GM23338 (cell line): Measurements from ENCODE around the gene TSPAN3.

Experiments used
- CREB1 ChIP-seq: fragments of 250-450 bp; sonication (Bioruptor Pico); IDR thresholded peaks from 2 replicates; pipeline ENCODE4 v1.5.0; 2020; ENCODE audit warnings: low read depth, mild to moderate bottlenecking, moderate library complexity
- EZH2 ChIP-seq: fragments of 200-600 bp; sonication (generic); IDR thresholded peaks from one replicate; pipeline ENCODE4 v1.8.0; 2017; ENCODE audit warnings: antibody characterized with exemption, mild to moderate bottlenecking, low read depth; ENCODE audit not compliant: unreplicated experiment
- EZH2phosphoT487 ChIP-seq: fragments of 200-600 bp; sonication (generic); IDR thresholded peaks from one replicate; pipeline ENCODE4 v1.8.1; 2018; ENCODE audit warnings: antibody characterized with exemption; ENCODE audit not compliant: unreplicated experiment
- JUNB ChIP-seq: IDR thresholded peaks from one replicate; pipeline ENCODE4 v1.6.1; 2016; ENCODE audit warnings: antibody characterized with exemption; ENCODE audit not compliant: unreplicated experiment
- NANOG ChIP-seq: IDR thresholded peaks from 2 replicates; pipeline ENCODE4 v1.6.1; 2016; ENCODE audit warnings: antibody characterized with exemption, borderline replicate concordance
- POLR2AphosphoS5 ChIP-seq: IDR thresholded peaks from 2 replicates; pipeline ENCODE4 v1.6.1; 2016; ENCODE audit warnings: antibody characterized with exemption, low read depth
- STAT1 ChIP-seq: IDR thresholded peaks from one replicate; pipeline ENCODE4 v1.6.1; 2016; ENCODE audit warnings: antibody characterized with exemption; ENCODE audit not compliant: unreplicated experiment
- ZNF114 ChIP-seq: fragments of 250-450 bp; sonication (Bioruptor Pico); IDR thresholded peaks from 2 replicates; pipeline ENCODE4 v1.5.0; 2020; ENCODE audit warnings: mild to moderate bottlenecking, moderate library complexity
- ZNF331 ChIP-seq: fragments of 250-450 bp; sonication (Bioruptor Pico); IDR thresholded peaks from 2 replicates; pipeline ENCODE4 v1.5.0; 2020; ENCODE audit warnings: low read depth, mild to moderate bottlenecking, moderate library complexity
- TF ChIP-seq, protein P1 (sequence below), 2 experiments: fragments of 200-600 bp in 1 of 2; sonication (generic) in 1 of 2; conservative IDR thresholded peaks; 2 replicates each; pipeline versions ENCODE4 v1.5.1 to v1.6.1; 2016 to 2017; ENCODE audit warnings: antibody characterized with exemption in 2 of 2, low read depth in 2 of 2, mild to moderate bottlenecking in 2 of 2, moderate library complexity in 1 of 2
- TF ChIP-seq, protein P2 (sequence below): IDR thresholded peaks from one replicate; pipeline ENCODE4 v1.6.1; 2018; ENCODE audit warnings: antibody characterized with exemption; ENCODE audit not compliant: unreplicated experiment
- TF ChIP-seq, protein P3 (sequence below): IDR thresholded peaks from 2 replicates; pipeline ENCODE4 v1.6.1; 2016; ENCODE audit warnings: antibody characterized with exemption
- TF ChIP-seq, protein P4 (sequence below): fragments of 250-450 bp; sonication (Bioruptor Pico); IDR thresholded peaks from 2 replicates; pipeline ENCODE4 v1.5.0; 2020; ENCODE audit warnings: mild to moderate bottlenecking, moderate library complexity

DNA sequence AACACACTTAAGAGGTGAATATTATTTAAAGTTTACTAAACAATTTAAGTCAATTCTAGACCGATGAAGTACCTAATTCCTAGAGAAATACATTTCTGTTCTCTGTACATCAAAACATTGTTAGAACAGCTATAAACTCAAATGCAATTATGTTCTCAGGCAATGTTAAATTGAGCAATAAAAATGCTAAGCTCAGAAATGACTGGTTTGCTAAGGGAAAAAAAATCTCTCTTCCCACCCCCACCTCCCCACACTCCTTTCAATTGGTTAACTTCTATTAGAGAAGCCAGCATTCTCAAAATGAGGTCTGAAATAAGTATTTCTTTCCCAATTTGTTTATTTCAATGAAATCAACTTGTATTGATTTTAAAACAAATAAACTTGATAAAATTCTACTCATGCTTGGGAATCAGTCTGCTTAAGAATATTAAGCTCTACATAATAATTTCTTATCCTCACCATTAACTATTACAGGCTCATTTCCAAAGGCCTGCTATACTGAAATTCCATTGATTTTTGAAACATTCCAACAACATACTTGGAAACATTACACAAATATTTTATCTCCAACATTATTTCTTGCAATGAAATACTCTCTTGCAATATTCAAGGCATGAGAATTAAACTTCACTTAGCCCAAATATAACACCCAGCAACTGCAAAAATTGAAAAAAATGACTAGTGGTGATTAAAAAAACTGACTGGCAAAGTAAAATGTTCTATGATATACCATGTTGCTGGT is 22.6 kb downstream of the TSPAN3 start:
- TF ChIP-seq, protein P1, sequence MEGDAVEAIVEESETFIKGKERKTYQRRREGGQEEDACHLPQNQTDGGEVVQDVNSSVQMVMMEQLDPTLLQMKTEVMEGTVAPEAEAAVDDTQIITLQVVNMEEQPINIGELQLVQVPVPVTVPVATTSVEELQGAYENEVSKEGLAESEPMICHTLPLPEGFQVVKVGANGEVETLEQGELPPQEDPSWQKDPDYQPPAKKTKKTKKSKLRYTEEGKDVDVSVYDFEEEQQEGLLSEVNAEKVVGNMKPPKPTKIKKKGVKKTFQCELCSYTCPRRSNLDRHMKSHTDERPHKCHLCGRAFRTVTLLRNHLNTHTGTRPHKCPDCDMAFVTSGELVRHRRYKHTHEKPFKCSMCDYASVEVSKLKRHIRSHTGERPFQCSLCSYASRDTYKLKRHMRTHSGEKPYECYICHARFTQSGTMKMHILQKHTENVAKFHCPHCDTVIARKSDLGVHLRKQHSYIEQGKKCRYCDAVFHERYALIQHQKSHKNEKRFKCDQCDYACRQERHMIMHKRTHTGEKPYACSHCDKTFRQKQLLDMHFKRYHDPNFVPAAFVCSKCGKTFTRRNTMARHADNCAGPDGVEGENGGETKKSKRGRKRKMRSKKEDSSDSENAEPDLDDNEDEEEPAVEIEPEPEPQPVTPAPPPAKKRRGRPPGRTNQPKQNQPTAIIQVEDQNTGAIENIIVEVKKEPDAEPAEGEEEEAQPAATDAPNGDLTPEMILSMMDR (conservative IDR thresholded peaks at IDR 0.05; ENCODE audit: low read depth in 2 of 2) = no peak
- TF ChIP-seq POLR2AphosphoS5 = no peak
- no peak for TF ChIP-seq EZH2phosphoT487
- no peak for TF ChIP-seq EZH2
- no peak for TF ChIP-seq CREB1 (CRISPR knock-in tag)
- TF ChIP-seq, protein P2, sequence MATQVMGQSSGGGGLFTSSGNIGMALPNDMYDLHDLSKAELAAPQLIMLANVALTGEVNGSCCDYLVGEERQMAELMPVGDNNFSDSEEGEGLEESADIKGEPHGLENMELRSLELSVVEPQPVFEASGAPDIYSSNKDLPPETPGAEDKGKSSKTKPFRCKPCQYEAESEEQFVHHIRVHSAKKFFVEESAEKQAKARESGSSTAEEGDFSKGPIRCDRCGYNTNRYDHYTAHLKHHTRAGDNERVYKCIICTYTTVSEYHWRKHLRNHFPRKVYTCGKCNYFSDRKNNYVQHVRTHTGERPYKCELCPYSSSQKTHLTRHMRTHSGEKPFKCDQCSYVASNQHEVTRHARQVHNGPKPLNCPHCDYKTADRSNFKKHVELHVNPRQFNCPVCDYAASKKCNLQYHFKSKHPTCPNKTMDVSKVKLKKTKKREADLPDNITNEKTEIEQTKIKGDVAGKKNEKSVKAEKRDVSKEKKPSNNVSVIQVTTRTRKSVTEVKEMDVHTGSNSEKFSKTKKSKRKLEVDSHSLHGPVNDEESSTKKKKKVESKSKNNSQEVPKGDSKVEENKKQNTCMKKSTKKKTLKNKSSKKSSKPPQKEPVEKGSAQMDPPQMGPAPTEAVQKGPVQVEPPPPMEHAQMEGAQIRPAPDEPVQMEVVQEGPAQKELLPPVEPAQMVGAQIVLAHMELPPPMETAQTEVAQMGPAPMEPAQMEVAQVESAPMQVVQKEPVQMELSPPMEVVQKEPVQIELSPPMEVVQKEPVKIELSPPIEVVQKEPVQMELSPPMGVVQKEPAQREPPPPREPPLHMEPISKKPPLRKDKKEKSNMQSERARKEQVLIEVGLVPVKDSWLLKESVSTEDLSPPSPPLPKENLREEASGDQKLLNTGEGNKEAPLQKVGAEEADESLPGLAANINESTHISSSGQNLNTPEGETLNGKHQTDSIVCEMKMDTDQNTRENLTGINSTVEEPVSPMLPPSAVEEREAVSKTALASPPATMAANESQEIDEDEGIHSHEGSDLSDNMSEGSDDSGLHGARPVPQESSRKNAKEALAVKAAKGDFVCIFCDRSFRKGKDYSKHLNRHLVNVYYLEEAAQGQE = no peak
- TF ChIP-seq JUNB = no peak
- TF ChIP-seq, protein P3, sequence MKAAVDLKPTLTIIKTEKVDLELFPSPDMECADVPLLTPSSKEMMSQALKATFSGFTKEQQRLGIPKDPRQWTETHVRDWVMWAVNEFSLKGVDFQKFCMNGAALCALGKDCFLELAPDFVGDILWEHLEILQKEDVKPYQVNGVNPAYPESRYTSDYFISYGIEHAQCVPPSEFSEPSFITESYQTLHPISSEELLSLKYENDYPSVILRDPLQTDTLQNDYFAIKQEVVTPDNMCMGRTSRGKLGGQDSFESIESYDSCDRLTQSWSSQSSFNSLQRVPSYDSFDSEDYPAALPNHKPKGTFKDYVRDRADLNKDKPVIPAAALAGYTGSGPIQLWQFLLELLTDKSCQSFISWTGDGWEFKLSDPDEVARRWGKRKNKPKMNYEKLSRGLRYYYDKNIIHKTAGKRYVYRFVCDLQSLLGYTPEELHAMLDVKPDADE = no peak
- TF ChIP-seq ZNF331 = no peak
- TF ChIP-seq, protein P4, sequence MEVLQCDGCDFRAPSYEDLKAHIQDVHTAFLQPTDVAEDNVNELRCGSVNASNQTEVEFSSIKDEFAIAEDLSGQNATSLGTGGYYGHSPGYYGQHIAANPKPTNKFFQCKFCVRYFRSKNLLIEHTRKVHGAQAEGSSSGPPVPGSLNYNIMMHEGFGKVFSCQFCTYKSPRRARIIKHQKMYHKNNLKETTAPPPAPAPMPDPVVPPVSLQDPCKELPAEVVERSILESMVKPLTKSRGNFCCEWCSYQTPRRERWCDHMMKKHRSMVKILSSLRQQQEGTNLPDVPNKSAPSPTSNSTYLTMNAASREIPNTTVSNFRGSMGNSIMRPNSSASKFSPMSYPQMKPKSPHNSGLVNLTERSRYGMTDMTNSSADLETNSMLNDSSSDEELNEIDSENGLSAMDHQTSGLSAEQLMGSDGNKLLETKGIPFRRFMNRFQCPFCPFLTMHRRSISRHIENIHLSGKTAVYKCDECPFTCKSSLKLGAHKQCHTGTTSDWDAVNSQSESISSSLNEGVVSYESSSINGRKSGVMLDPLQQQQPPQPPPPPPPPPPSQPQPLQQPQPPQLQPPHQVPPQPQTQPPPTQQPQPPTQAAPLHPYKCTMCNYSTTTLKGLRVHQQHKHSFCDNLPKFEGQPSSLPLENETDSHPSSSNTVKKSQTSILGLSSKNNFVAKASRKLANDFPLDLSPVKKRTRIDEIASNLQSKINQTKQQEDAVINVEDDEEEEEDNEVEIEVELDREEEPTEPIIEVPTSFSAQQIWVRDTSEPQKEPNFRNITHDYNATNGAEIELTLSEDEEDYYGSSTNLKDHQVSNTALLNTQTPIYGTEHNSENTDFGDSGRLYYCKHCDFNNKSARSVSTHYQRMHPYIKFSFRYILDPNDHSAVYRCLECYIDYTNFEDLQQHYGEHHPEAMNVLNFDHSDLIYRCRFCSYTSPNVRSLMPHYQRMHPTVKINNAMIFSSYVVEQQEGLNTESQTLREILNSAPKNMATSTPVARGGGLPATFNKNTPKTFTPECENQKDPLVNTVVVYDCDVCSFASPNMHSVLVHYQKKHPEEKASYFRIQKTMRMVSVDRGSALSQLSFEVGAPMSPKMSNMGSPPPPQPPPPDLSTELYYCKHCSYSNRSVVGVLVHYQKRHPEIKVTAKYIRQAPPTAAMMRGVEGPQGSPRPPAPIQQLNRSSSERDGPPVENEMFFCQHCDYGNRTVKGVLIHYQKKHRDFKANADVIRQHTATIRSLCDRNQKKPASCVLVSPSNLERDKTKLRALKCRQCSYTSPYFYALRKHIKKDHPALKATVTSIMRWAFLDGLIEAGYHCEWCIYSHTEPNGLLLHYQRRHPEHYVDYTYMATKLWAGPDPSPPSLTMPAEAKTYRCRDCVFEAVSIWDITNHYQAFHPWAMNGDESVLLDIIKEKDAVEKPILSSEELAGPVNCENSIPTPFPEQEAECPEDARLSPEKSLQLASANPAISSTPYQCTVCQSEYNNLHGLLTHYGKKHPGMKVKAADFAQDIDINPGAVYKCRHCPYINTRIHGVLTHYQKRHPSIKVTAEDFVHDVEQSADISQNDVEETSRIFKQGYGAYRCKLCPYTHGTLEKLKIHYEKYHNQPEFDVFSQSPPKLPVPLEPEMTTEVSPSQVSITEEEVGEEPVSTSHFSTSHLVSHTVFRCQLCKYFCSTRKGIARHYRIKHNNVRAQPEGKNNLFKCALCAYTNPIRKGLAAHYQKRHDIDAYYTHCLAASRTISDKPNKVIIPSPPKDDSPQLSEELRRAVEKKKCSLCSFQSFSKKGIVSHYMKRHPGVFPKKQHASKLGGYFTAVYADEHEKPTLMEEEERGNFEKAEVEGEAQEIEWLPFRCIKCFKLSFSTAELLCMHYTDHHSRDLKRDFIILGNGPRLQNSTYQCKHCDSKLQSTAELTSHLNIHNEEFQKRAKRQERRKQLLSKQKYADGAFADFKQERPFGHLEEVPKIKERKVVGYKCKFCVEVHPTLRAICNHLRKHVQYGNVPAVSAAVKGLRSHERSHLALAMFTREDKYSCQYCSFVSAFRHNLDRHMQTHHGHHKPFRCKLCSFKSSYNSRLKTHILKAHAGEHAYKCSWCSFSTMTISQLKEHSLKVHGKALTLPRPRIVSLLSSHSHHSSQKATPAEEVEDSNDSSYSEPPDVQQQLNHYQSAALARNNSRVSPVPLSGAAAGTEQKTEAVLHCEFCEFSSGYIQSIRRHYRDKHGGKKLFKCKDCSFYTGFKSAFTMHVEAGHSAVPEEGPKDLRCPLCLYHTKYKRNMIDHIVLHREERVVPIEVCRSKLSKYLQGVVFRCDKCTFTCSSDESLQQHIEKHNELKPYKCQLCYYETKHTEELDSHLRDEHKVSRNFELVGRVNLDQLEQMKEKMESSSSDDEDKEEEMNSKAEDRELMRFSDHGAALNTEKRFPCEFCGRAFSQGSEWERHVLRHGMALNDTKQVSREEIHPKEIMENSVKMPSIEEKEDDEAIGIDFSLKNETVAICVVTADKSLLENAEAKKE = no peak
- TF ChIP-seq STAT1 = no peak
- TF ChIP-seq ZNF114 (CRISPR knock-in tag) = no peak
- TF ChIP-seq NANOG = no peak
